Mesendoderm (in vitro differentiated cells): ENCODE data around the gene SLC12A9.

Experiments
- DNase-seq: peaks from one replicate; pipeline ENCODE4 v3.0.0; 2013
- H2AK5ac ChIP-seq: 2 replicates; pipeline ENCODE4 v1.6.1; 2013; ENCODE audit warnings: low read length, inconsistent platforms
- H2BK120ac ChIP-seq: 2 replicates; pipeline ENCODE4 v1.6.1; 2013; ENCODE audit warnings: low read depth, mild to moderate bottlenecking, low read length, moderate library complexity, mixed read lengths
- H2BK15ac ChIP-seq: replicated peaks from 2 replicates; pipeline ENCODE4 v1.6.1; 2013; ENCODE audit warnings: low read depth, mild to moderate bottlenecking, moderate library complexity
- H2BK5ac ChIP-seq: 2 replicates; pipeline ENCODE4 v1.6.1; 2013; ENCODE audit warnings: low read length, inconsistent platforms
- H3K18ac ChIP-seq: 2 replicates; pipeline ENCODE4 v1.6.1; 2013; ENCODE audit warnings: mild to moderate bottlenecking, low read length, mixed read lengths
- H3K23ac ChIP-seq: one replicate; pipeline ENCODE4 v1.6.1; 2013; ENCODE audit warnings: low read length
- H3K27ac ChIP-seq: 2 replicates; pipeline ENCODE4 v1.5.1; 2013; ENCODE audit warnings: low read depth, mild to moderate bottlenecking, inconsistent platforms, low read length, moderate library complexity
- H3K27me3 ChIP-seq: 2 replicates; pipeline ENCODE4 v1.6.1; 2013; ENCODE audit warnings: low read length, control low read depth, mild to moderate bottlenecking, inconsistent platforms; ENCODE audit not compliant: insufficient read depth, poor library complexity
- H3K36me3 ChIP-seq: 2 replicates; pipeline ENCODE4 v1.6.1; 2013; ENCODE audit warnings: low read length, inconsistent platforms; ENCODE audit not compliant: control insufficient read depth, insufficient read depth
- H3K4ac ChIP-seq: one replicate; pipeline ENCODE4 v1.6.1; 2013; ENCODE audit warnings: low read depth, mild to moderate bottlenecking, low read length, moderate library complexity
- H3K4me1 ChIP-seq: 2 replicates; pipeline ENCODE4 v1.6.1; 2013; ENCODE audit warnings: low read depth, low read length, inconsistent platforms; ENCODE audit not compliant: control insufficient read depth
- H3K4me2 ChIP-seq: 2 replicates; pipeline ENCODE4 v1.6.1; 2013; ENCODE audit warnings: low read length
- H3K4me3 ChIP-seq: 2 replicates; pipeline ENCODE4 v1.5.1; 2013; ENCODE audit warnings: mild to moderate bottlenecking, low read length
- H3K56ac ChIP-seq: one replicate; pipeline ENCODE4 v1.6.1; 2013; ENCODE audit warnings: low read length
- H3K79me1 ChIP-seq: 2 replicates; pipeline ENCODE4 v1.6.1; 2013; ENCODE audit warnings: low read length, inconsistent platforms
- H3K79me2 ChIP-seq: 2 replicates; pipeline ENCODE4 v1.6.1; 2013; ENCODE audit warnings: mild to moderate bottlenecking, low read length; ENCODE audit not compliant: control insufficient read depth, insufficient read depth
- H3K9ac ChIP-seq: 2 replicates; pipeline ENCODE4 v1.6.1; 2013; ENCODE audit warnings: low read length, inconsistent platforms
- H4K5ac ChIP-seq: one replicate; pipeline ENCODE4 v1.6.1; 2013; ENCODE audit warnings: low read length
- H4K8ac ChIP-seq: one replicate; pipeline ENCODE4 v1.6.1; 2013; ENCODE audit warnings: low read depth, mild to moderate bottlenecking, control low read depth, low read length, moderate library complexity
- WGBS: extraction: QIAGEN DNeasy Blood & Tissue Kit; methylation state at CpG from one replicate; pipeline ENCODE4 v1.1.7; 2013; ENCODE audit warnings: low lambda C conversion rate, missing lambda C conversion rate; ENCODE audit not compliant: insufficient coverage; ENCODE audit errors: extremely low coverage; 5-methylcytosine and 5-hydroxymethylcytosine counted together

The SLC12A9 gene

GRCh38 chr7:100874300-100874576 lies 21.7 kb downstream of the SLC12A9 start:
- Histone ChIP-seq H3K79me1 (peaks cover 8% of the 10 kb centered on the region), H3K18ac (peak overlapping the region; percentile 77), H2BK120ac (no peak overlapping the region), H3K4me3 (peak overlapping the region; percentile 53), H3K9ac (peak overlapping the region; percentile 94), H3K36me3 (peaks cover 17% of the 10 kb centered on the region), H3K4me1 (peaks cover 4% of the 10 kb centered on the region), H2BK15ac (no peak overlapping the region), H3K79me2 (peaks cover 40% of the 10 kb centered on the region), H4K8ac (peak overlapping the region; percentile 96), H2AK5ac (no peak overlapping the region), H3K23ac (no peak overlapping the region), H3K4ac (peak overlapping the region; percentile 89), H3K27me3 (no peaks in the 10 kb centered on the region), H3K4me2 (peak overlapping the region; percentile 7), H2BK5ac (no peak overlapping the region), H3K27ac (peak overlapping the region; percentile 93), H3K56ac (peak overlapping the region; percentile 97), H4K5ac (peak overlapping the region; percentile 36)
- DNase-seq, result peak; percentile 70
- no CpG with 5 or more reads among the region's 8 CpGs for WGBS

DNA sequence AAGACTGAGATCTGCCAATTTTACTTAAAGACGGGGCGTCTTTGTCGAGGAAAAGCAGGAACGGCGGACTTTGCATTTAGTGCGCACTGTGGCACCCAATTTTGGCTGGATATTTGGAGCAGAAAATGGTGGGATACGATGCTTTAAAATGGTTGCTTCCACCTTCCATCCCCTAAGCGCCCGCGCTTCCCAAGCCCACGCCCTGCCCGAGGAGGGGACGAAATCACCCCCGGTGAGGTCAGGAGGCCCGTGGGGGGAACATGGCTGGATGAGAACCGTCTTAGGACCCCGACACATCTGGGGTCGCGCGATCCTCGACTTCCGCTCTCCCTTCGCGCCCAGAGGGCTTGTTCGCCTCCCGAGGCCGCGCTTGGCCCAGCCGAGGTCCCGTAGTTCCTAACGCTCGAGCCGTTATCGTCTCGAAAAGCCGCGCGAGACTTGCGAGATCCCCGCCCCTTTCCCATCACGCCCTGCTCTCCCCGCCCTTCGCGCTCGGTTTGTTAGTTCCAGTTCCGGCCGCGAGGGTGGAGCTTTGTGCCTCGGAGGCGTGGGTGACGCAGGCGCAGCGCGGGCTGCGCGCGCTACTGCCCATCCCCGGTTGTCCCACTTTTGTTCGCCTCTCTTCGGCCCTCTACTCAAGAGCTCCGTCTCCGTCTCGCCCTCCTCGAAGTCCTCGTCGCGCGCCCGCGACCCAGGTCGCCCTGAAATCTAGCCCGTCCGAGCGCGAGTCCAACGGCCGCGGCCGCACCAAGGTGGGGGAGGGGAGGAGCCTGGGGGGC lies 22.3 kb downstream of the SLC12A9 start, which contains the start of gene SRRT:
SRRT (plus strand) TSS at position 527 of the 779 bp plus-strand sequence. CDS start 488 bp downstream, outside the sequence.
- Histone ChIP-seq H3K36me3 (peaks cover 17% of the 10 kb centered on the region), H4K8ac (peak within 1 kb of the TSS; percentile 96), H2BK120ac (peak within 1 kb of the TSS; percentile 48), H3K79me2 (peaks cover 45% of the 10 kb centered on the region), H3K27ac (peak within 1 kb of the TSS; percentile 93), H3K27me3 (no peaks in the 10 kb centered on the region), H2BK15ac (no peak within 1 kb of the TSS), H3K23ac (peak within 1 kb of the TSS; percentile 72), H3K18ac (peak within 1 kb of the TSS; percentile 89), H4K5ac (peak within 1 kb of the TSS; percentile 36), H3K4me3 (peak within 1 kb of the TSS; percentile 100), H3K4ac (peak within 1 kb of the TSS; percentile 98), H2AK5ac (peak within 1 kb of the TSS; percentile 92), H3K9ac (peak within 1 kb of the TSS; percentile 100), H2BK5ac (peak within 1 kb of the TSS; percentile 87), H3K56ac (peak within 1 kb of the TSS; percentile 100), H3K4me1 (peaks cover 4% of the 10 kb centered on the region), H3K79me1 (peaks cover 8% of the 10 kb centered on the region), H3K4me2 (peak within 1 kb of the TSS; percentile 73)
- peak; percentile 99 for DNase-seq
- no CpG with 5 or more reads among the region's 79 CpGs for WGBS

DNA sequence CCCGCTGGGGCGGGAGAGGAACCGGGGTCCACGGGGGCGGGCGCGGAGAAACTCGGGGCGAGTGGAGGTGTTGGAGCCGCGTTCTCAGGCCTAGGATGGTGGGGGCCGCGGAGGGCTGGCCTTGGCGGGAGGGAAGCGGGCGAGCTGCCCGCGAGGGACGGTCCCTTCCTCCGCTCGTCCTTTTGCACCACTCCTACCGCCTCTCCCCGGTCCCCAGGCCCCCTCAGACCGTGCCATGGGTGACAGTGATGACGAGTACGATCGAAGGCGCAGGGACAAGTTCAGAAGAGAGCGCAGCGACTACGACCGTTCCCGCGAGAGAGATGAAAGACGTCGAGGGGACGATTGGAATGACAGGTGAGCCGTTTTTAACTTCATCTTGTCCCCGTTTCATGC lies 22.8 kb downstream of the SLC12A9 start:
- Histone ChIP-seq H3K4me1 (peaks cover 4% of the 10 kb centered on the region), H3K18ac (peak overlapping the region; percentile 89), H3K27me3 (no peaks in the 10 kb centered on the region), H3K79me2 (peaks cover 49% of the 10 kb centered on the region), H3K9ac (peak overlapping the region; percentile 100), H3K56ac (peak overlapping the region; percentile 100), H3K27ac (peak overlapping the region; percentile 85), H2BK15ac (no peak overlapping the region), H3K4ac (peak overlapping the region; percentile 98), H3K4me2 (peak overlapping the region; percentile 73), H3K23ac (peak overlapping the region; percentile 72), H4K5ac (no peak overlapping the region), H3K79me1 (peaks cover 9% of the 10 kb centered on the region), H3K36me3 (peaks cover 17% of the 10 kb centered on the region), H2BK5ac (peak overlapping the region; percentile 46), H4K8ac (peak overlapping the region; percentile 29), H3K4me3 (peak overlapping the region; percentile 100), H2BK120ac (peak overlapping the region; percentile 48), H2AK5ac (peak overlapping the region; percentile 92)
- no CpG with 5 or more reads among the region's 39 CpGs for WGBS
- DNase-seq, result no peak

DNA sequence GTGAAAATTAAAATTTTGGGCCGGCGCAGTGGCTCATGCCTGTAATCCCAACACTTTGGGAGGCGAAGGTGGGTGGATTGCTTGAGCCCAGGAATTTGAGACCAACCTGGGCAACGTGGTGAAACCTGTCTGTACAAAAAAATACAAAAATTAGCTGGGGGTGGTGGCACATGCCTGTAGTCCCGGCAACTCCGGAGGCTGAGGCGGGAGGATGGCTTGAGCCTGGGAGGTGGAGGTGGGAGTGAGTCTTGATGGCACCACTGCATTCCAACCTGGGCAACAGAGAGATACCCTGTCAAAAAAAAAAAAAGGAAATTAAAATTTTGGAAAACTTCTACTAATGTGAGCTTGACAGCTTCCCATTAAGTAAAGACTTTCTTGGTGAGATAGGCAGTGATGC lies 25.5 kb downstream of the SLC12A9 start:
- Histone ChIP-seq H2BK120ac (no peak overlapping the region), H3K23ac (no peak overlapping the region), H3K56ac (no peak overlapping the region), H3K4me3 (no peak overlapping the region), H3K4me2 (no peak overlapping the region), H3K18ac (no peak overlapping the region), H3K36me3 (peaks cover 22% of the 10 kb centered on the region), H4K5ac (no peak overlapping the region), H3K4ac (no peak overlapping the region), H3K79me1 (peaks cover 14% of the 10 kb centered on the region), H3K4me1 (peaks cover 4% of the 10 kb centered on the region), H3K27me3 (no peaks in the 10 kb centered on the region), H2BK5ac (no peak overlapping the region), H2BK15ac (no peak overlapping the region), H3K79me2 (peaks cover 60% of the 10 kb centered on the region), H4K8ac (no peak overlapping the region), H3K9ac (no peak overlapping the region), H2AK5ac (no peak overlapping the region), H3K27ac (no peak overlapping the region)
- no peak for DNase-seq
- WGBS, result no CpG with 5 or more reads among the region's 7 CpGs

DNA sequence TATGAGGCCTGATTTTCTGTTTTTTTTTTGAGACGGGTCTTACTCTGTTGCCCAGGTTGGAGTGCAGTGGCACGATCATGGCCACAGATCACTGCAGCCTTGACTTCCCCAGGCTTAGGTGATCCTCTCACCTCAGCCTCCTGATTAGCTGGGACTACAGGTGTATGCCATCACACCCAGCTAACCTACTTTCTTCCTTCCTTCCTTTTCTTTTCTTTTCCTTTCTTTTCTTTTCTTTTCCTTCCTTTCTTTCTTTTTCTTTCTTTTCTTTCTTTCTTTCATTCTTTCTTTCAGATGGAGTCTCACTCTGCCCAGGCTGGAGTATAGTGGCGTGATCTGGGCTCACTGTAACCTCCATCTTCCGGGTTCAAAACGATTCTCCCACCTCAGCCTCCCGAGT lies 26.2 kb downstream of the SLC12A9 start:
- peaks cover 16% of the 10 kb centered on the region for H3K79me1 ChIP-seq
- H3K4ac ChIP-seq, result no peak overlapping the region
- no peak overlapping the region for H2BK5ac ChIP-seq
- peaks cover 21% of the 10 kb centered on the region for H3K36me3 ChIP-seq
- peaks cover 62% of the 10 kb centered on the region for H3K79me2 ChIP-seq
- H2BK15ac ChIP-seq, result no peak overlapping the region
- no peak overlapping the region for H3K56ac ChIP-seq
- H2BK120ac ChIP-seq, result no peak overlapping the region
- H3K18ac ChIP-seq, result no peak overlapping the region
- DNase-seq, result no peak
- H3K4me3 ChIP-seq, result no peak overlapping the region
- no peak overlapping the region for H3K9ac ChIP-seq
- H4K5ac ChIP-seq, result no peak overlapping the region
- H3K23ac ChIP-seq, result no peak overlapping the region
- WGBS, result no CpG with 5 or more reads among the region's 6 CpGs
- peaks cover 4% of the 10 kb centered on the region for H3K4me1 ChIP-seq
- H4K8ac ChIP-seq, result no peak overlapping the region
- no peak overlapping the region for H3K27ac ChIP-seq
- no peak overlapping the region for H2AK5ac ChIP-seq
- no peak overlapping the region for H3K4me2 ChIP-seq
- no peaks in the 10 kb centered on the region for H3K27me3 ChIP-seq
